ENCODE data around the gene CNIH1.
A peak's percentile ranks its signal among the peaks of the same experiment; 100 is the strongest.
"Not testable (repeated sequence)": the region's sequence is repeated elsewhere in the genome, so short reads cannot be mapped to it uniquely, and the experiment has no call there.

Gene CNIH1

DNA sequence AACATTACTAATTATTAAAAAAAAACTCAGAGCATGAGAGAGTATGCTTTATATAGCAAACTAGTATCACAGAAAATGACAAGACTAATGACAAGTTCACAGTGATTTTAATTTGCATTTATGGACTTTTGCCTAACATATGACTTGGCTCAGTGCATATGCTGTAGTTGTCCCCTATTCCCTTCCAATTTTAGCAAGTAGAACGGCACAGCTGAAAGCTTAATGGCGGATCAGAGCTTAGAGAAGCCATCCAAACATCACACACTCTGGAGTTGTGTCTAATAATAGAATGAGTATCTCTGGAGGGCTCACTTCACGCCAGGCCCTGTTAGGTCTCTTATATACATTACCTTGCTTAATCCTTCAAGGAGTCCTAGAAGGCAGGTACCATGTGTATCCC, 13.3 kb downstream of the CNIH1 start:
- no peak for DNase-seq

- no peak for DNase-seq
Observed at GRCh38 chr14:54425537-54426274, 15.5 kb downstream of the CNIH1 start.

DNA sequence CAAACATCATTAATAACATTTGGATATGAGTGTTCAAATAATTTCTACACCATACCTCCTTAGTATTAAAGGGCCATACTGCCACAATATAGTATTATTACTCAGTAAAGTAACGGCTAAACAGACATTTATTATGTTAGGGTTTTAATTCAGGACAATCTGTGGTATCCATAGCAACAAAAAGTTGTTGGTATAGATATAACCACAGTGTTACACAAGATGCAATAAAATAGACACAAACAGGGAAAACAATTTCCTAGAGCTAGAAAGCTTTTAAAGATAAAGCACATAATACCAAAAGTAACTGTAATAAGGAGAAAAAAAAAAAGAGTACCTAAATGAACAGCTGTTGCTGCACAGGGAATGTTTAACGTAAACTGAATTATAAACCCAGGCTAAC, 16.1 kb downstream of the CNIH1 start:
- no peak for DNase-seq

DNA sequence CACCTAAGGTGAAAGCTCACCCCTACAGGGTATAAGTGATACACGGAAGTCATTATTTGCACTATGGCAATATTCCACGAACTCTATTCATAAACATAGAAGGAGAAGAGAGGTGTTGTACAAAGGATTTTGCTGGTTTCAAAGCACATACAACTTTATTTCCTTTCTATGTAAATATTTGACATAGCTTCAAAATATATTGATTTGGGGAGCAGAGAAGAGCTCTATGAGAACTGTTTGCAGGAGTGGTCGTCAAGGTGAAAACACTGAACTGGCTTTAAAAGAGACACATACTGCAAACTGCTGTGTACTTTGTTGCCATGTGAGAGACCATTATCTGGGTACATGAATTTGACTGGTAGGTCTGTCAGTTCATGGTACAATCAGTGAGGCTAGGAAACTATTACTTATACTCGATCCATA, 16.7 kb downstream of the CNIH1 start:
- no peak for DNase-seq

GRCh38 chr14:54423991-54424390, 17.2 kb downstream of the CNIH1 start:
- no peak for DNase-seq

DNA sequence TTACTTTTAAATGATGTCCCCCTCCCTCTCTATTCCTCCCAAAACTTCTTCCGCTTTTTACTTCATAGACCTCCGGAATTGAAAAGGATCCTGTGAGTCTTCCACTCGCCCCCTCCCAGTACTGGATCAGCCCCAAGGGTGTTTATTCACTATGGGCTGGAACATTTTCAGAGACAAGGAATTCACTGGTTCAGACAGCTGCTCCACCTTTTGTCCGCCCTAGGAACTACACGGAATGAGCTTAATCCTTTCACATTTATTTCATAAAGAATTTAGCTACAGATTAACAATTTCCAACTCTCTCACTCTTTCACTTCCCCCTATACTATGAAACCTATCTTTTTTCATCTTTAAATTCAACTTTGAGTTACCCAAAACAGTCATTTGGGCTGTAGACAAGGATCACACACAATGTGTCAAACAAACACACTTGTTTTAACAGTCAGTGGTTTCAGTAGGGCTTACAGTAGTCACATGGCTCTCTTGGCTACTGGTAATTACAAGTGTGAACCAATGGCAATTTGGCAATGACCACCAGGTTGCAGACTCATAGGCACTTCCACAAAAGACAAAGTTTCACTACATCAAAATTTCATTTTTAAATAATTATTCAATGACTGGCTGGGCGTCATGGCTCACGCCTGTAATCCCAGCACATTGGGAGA, 20.6 kb downstream of the CNIH1 start:
- peak; percentile 59 for DNase-seq

- DNase-seq: no peak
Observed at GRCh38 chr14:54411371-54411770, 29.8 kb downstream of the CNIH1 start.

- no peak for DNase-seq
Observed at GRCh38 chr14:54410215-54410614, 31.0 kb downstream of the CNIH1 start.

DNA sequence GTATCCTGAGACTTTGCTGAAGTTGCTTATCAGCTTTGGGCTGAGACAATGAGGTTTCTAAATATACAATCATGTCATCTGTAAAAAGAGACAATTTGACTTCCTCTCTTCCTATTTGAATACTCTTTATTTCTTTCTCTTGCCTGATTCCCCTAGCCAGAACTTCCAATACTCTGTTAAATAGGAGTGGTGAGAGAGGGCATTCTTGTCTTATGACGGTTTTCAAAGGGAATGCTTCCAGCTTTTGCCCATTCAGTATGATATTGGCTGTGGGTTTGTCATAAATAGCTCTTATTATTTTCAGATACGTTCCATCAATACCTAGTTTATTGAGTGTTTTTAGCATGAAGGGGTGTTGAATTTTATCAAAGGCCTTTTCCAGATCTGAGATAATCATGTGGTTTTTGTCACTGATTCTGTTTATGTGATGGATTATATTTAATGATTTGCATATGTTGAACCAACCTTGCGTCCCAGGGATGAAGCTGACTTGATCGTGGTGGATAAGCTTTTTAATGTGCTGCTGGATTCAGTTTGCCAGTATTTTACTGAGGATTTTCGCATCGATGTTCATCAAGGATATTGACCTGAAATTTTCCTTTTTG, 37.7 kb downstream of the CNIH1 start:
- DNase-seq: peak; percentile 54

DNA sequence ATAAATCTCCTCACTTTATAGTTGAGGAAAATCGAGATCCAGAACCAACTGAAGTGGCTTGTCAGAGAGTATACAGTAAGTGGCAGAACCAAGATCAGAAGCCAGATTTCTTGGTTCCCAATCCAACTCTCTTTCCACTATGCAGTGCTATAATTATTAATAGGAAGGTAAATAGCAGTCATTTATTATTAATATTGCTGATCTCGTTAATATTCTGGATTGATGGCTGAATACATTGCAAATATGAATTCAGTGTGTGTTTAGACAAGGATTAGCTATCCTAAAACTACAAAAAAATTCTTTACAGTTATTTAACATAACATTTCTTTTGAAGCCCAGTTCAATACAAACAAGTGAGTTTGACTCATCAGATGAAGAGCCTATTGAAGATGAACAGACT, 41.6 kb downstream of the CNIH1 start:
- DNase-seq: no peak

GRCh38 chr14:54396493-54397335, 44.5 kb downstream of the CNIH1 start, which contains the start of gene CDKN3:
Gene CDKN3, plus strand, starts transcription at chr14:54397007. Its CDS starts 62 bp downstream, at chr14:54397069.
- DNase-seq: peak; percentile 99

GRCh38 chr14:54396183-54396492, 45.0 kb downstream of the CNIH1 start:
- DNase-seq: no peak

DNA sequence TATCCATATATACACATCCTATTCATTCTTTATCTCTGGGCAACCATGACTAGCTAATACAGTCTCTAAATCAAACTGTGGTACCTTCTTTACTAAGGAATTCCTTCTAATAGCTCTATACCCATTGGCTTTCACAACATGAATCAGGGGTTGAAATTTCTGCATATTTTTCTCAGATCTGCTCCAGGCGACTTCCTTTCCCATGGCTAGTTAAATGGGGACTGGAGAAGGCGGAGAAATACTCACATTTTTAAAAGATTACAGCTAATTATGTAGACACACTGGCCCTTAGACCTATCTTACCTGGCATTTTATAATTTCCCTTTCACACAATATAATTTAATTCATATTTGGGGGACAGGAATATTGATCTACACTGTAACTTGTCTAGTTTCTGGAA, 45.5 kb downstream of the CNIH1 start:
- no peak for DNase-seq

- DNase-seq: no peak
Observed at GRCh38 chr14:54395284-54395683, 45.9 kb downstream of the CNIH1 start.

- DNase-seq: no peak
Observed at GRCh38 chr14:54394596-54394995, 46.6 kb downstream of the CNIH1 start.

DNA sequence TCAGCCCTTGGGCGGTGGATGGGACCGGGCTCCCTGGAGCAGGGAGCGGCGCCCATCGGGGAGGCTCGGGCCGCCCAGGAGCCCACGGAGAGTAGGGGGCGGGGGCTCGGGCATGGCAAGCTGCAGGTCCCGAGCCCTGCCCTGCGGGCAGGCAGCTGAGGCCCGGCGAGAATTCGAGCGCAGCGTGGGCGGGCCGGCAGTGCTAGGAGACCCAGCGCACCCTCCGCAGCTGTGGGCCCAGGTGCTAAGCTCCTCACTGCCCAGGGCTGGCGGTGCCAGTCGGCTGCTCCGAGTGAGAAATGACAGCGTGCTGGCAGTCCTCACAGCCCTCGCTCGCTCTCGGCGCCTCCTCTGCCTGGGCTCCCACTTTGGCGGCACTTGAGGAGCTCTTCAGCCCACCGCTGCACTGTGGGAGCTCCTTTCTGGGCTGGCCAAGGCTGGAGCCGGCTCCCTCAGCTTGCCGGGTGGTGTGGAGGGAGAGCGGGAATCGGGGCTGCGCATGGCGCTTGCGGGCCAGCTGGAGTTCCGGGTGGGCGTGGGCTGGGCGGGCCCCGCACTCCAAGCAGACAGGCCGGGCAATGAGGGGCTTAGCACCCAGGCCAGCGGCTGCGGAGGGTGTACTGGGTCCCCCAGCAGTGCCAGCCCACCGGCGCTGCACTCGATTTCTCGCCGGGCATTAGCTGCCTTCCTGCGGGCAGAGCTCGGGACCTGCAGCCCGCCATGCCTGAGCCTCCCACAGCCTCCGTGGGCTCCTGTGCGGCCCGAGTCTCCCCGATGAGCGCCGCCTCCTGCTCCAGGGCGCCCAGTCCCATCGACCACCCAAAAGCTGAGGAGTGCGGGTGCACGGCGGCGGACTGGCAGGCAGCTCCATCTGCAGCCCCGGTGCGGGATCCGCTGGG, 47.9 kb downstream of the CNIH1 start:
- DNase-seq: not testable (repeated sequence)

DNA sequence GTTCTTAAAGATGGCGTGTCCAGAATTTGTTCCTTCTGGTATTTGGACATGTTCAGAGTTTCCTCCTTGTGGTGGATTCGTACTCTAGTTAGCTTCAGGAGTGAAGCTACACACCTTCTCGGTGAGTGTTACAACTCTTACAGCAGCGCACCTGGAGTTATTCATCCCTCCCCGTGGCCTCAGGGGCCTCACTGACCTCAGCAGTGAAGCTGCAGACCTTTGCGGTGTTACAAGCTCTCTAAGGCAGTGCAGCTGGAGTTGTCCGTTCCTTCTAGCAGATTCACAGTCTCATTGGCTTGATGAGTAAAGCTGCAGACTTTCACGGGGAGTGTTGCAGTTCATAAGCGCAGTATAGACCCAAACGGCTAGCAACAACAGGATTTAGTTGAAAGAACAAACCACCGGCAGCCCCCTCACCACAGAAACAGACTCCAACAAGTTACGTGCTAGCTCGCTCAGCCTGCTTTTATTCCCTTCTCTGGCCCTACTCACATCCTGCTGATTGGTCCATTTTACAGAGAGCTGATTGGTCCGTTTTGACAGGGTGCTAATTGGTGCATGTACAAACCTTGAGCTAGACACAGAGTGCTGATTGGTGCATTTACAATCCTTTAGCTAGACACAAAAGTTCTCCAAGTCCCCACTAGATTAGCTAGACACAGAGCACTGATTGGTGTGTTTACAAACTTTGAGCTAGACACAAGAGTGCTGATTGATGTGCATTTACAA, 48.9 kb downstream of the CNIH1 start:
- DNase-seq: no peak

DNA sequence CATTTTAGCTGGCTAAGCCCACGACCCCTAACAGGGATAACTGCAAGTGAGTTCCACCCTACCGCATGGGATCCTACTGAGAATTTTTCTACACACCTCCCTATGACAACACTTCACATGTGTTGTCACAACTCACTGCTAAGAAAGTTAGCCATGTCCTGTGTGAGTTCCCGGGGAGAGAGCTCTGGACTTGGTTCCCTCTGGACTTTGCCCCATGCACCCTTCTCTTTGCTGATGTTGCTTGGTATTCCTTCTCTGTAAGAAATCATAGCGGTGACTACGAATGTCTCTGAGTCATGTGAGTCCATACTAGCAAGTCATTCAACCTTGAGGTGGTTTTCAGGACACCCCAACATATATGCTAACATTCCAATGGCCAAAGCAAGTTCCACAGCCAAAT, 53.8 kb downstream of the CNIH1 start:
- DNase-seq: no peak

- no peak for DNase-seq
Observed at GRCh38 chr14:54385556-54385955, 55.6 kb downstream of the CNIH1 start.

DNA sequence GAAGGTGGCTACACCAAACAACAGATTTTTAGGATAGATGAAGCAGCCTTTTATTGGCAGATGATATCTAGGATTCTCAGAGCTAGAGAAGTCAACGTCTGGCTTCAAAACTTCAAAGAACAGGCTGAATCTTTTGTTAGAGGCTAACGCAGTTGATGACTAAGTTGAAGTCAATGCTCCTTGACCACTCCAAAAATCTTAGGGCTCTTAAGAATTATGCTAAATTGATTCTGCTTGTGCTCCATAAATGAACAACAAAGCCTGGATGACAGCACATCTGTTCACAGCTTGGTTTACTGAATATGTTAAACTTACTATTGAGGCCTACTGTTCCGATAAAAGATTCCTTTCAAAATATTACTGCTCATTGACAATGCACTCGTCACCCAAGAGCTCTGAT, 57.3 kb downstream of the CNIH1 start:
- no peak for DNase-seq

GRCh38 chr14:54381821-54382220, 59.4 kb downstream of the CNIH1 start:
- no peak for DNase-seq

Data from fibroblast of skin of scalp (primary cell).